ENCODE measurements around the gene NLGN1.
"Not testable (repeated sequence)": the region's sequence is repeated elsewhere in the genome, so short reads cannot be mapped to it uniquely, and the experiment has no call there.

- not testable (repeated sequence) for TF ChIP-seq CTCF, POLR2A (IDR thresholded peaks at IDR 0.05)
Observed at GRCh38 chr3:173545590-173545989, 148.0 kb downstream of the NLGN1 start.

Data from lower leg skin (tissue), 3 donors.